AG09309 (cell line): Measurements from ENCODE around the gene IL4I1.
A peak's percentile ranks its signal among the peaks of the same experiment; 100 is the strongest.

Source experiments
- DNase-seq: peaks from one replicate; pipeline ENCODE4 v3.0.0-alpha.2; 2010; ENCODE audit warnings: low read depth
- H3K4me3 ChIP-seq: 2 replicates; pipeline ENCODE4 v1.5.1; 2011; ENCODE audit warnings: mild to moderate bottlenecking, low read depth, low read length, moderate library complexity; ENCODE audit not compliant: control insufficient read depth
- TF ChIP-seq, protein P1 (sequence below): IDR thresholded peaks from 2 replicates; pipeline ENCODE4 v1.5.1; 2011; ENCODE audit warnings: mild to moderate bottlenecking, low read depth, low read length, inconsistent platforms; ENCODE audit not compliant: insufficient read depth, control insufficient read depth; ENCODE audit errors: missing control alignments

The IL4I1 gene

DNA sequence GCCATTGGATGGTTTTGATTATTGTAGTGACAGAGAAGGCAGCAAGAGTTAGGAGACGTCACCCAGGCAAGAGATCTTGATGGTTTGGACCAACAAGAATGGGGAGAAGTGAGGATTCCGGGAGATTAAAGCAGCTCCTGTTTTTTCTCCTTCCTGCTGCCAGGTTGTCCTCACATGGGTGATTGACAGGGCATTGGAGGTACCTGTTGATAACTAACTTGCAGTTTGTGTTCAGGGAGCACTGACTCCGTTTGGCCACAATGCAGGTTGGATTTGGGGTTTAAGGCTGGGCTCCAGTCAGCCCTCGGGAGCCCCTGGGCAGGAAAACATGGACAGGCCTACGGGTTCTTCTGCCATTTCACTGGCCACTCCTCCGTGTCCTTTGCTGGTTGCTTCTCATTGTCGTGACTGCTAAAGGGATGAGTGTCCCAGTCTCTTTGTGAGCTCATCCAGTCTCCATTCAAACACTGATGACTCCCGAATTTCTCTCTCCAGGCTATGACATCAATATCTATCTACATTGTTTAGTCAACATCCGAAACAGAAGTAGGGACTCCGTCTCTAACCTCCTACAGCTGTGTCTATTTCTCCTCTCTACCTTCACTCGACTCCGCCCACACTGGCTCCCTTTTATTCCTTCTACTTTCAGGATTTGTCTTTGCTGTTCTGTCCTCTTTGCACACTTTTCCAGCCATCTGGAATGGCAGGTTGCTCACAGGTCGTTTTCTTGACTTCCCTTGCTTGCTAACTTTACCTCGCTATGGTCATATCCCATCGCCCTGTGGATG is 47.1 kb downstream of the IL4I1 start:
- no peak overlapping the region for H3K4me3 ChIP-seq
- TF ChIP-seq, protein P1, sequence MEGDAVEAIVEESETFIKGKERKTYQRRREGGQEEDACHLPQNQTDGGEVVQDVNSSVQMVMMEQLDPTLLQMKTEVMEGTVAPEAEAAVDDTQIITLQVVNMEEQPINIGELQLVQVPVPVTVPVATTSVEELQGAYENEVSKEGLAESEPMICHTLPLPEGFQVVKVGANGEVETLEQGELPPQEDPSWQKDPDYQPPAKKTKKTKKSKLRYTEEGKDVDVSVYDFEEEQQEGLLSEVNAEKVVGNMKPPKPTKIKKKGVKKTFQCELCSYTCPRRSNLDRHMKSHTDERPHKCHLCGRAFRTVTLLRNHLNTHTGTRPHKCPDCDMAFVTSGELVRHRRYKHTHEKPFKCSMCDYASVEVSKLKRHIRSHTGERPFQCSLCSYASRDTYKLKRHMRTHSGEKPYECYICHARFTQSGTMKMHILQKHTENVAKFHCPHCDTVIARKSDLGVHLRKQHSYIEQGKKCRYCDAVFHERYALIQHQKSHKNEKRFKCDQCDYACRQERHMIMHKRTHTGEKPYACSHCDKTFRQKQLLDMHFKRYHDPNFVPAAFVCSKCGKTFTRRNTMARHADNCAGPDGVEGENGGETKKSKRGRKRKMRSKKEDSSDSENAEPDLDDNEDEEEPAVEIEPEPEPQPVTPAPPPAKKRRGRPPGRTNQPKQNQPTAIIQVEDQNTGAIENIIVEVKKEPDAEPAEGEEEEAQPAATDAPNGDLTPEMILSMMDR: no peak

DNA sequence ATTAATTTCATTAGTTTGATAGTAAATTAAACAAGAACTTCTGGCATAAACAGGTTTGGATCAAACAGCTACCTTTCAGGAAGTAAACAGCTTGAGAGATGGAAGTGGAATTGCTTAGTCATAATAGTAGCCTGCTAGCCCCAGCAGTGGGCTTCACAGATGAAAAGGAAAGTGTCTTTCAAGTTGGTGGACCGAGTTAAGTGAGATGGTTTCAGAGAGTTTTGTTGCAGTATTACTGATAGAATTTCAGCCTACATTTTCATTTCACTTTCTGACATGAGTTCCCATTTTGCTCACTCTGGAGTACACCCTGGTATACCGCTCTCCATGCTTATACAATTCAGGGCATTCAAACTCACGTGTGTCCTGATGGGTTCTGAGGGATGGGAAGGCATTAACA is 47.7 kb downstream of the IL4I1 start:
- TF ChIP-seq, protein P1: no peak
- DNase-seq: no peak
- H3K4me3 ChIP-seq: no peak overlapping the region

More for the DNA sequence above, 47.1 kb downstream of the IL4I1 start:
- DNase-seq: no peak

- TF ChIP-seq, protein P1: no peak
- no peak overlapping the region for H3K4me3 ChIP-seq
- peak; percentile 80 for DNase-seq
Observed at GRCh38 chr19:49847731-49848696, 48.7 kb downstream of the IL4I1 start.

DNA sequence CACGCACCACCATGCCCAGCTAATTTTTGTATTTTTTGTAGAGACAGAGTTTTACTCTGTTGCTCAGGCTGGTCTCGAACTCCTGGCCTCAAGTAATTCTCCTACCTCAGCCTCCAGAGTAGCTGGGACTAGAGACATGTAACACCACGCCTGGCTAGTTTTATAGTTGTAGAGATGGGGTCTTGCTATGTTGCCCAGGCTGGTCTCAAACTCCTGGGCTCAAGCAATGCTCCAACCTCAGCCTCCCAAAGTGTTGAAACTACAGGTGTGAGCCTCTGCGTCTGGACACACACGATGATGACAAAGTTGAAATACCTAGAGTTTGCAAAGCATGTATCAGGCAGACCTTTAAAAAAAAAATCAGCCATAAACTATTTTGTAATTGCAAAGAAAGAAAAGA is 50.3 kb downstream of the IL4I1 start:
- DNase-seq: no peak
- TF ChIP-seq, protein P1: no peak

GRCh38 chr19:49845414-49845813 is 51.3 kb downstream of the IL4I1 start:
- H3K4me3 ChIP-seq: no peak overlapping the region
- no peak for DNase-seq
- TF ChIP-seq, protein P1: no peak

More for the DNA sequence above, 50.3 kb downstream of the IL4I1 start:
- H3K4me3 ChIP-seq: no peak overlapping the region

- no peak for DNase-seq
- TF ChIP-seq, protein P1: no peak
- H3K4me3 ChIP-seq: no peak overlapping the region
Observed at GRCh38 chr19:49844138-49845095, 52.3 kb downstream of the IL4I1 start.
